Gastroesophageal sphincter (tissue), 4 donors: ENCODE results near the gene TPI1. TPM values are rescaled to one million over a fixed set of nuclear protein-coding genes. Genes with fewer than 3 reads are reported as not detected.
A peak's percentile ranks its signal among the peaks of the same experiment; 100 is the strongest.

Experiments used
- ATAC-seq: fragments of 150-250 bp; one replicate; pipeline ENCODE4 v1.9.1; 2016; ENCODE audit warnings: mild to moderate bottlenecking, moderate library complexity
- H3K27ac ChIP-seq, 4 donors: fragments of 200-600 bp; sonication (generic) in 3 of 4; 1 replicate in 3 of 4; 2 replicates in 1 of 4; pipeline ENCODE4 v1.5.1; 2016 to 2019
- H3K27me3 ChIP-seq: fragments of 200-600 bp; sonication (generic); one replicate; pipeline ENCODE4 v1.5.1; 2019
- H3K36me3 ChIP-seq, 2 donors: fragments of 200-600 bp; sonication (generic); one replicate each; pipeline ENCODE4 v1.5.1; 2019; ENCODE audit warnings: control low read depth in 1 of 2
- H3K4me1 ChIP-seq, 3 donors: fragments of 200-600 bp; sonication (generic); 1 replicate in 2 of 3; 2 replicates in 1 of 3; pipeline ENCODE4 v1.5.1; 2016 to 2019; ENCODE audit warnings: control low read depth in 2 of 3
- H3K4me3 ChIP-seq, 2 donors: fragments of 200-600 bp; sonication (generic); one replicate each; pipeline ENCODE4 v1.5.1; 2019; ENCODE audit warnings: mild to moderate bottlenecking in 1 of 2, moderate library complexity in 1 of 2
- H3K9me3 ChIP-seq, 3 donors: fragments of 200-600 bp; sonication (generic); one replicate each; pipeline ENCODE4 v1.5.1; 2017 to 2019; ENCODE audit warnings: control low read depth in 2 of 3
- EP300 ChIP-seq: sonication (generic); formaldehyde crosslinking; IDR thresholded peaks from one replicate; pipeline ENCODE4 v1.6.1; 2017; ENCODE audit warnings: antibody characterized with exemption, mild to moderate bottlenecking
- POLR2A ChIP-seq, 2 donors: fragments of 450-650 bp; IDR thresholded peaks; one replicate each; pipeline ENCODE4 v1.6.1; 2017; ENCODE audit warnings: antibody characterized with exemption in 2 of 2, mild to moderate bottlenecking in 2 of 2, moderate library complexity in 1 of 2
- POLR2AphosphoS5 ChIP-seq: sonication (generic); formaldehyde crosslinking; IDR thresholded peaks from one replicate; pipeline ENCODE4 v1.6.1; 2017; ENCODE audit warnings: antibody characterized with exemption
- WGBS, 2 donors: methylation state at CpG; one replicate each; pipeline ENCODE4 v1.1.5; 2018; ENCODE audit warnings: low coverage in 1 of 2; 5-methylcytosine and 5-hydroxymethylcytosine counted together
- total RNA-seq, 4 donors: library from RNA; depleted of rRNA; stranded (reverse); fragments of >200 nt; gene quantifications; one replicate each; pipeline ENCODE4 v1.1.0, GENCODE V29; 2016
- TF ChIP-seq, protein P1 (sequence below), 4 experiments: fragments of 200-600 bp in 2 of 4; fragments of 450-650 bp in 2 of 4; sonication (generic) in 1 of 4; IDR thresholded peaks; one replicate each; pipeline ENCODE4 v1.5.1; 2017 to 2019; ENCODE audit warnings: antibody characterized with exemption in 4 of 4, mild to moderate bottlenecking in 2 of 4, moderate library complexity in 2 of 4

Gene TPI1
- total RNA-seq, 4 donors from 2014 or later: 324 to 473 (median 392) TPM

DNA sequence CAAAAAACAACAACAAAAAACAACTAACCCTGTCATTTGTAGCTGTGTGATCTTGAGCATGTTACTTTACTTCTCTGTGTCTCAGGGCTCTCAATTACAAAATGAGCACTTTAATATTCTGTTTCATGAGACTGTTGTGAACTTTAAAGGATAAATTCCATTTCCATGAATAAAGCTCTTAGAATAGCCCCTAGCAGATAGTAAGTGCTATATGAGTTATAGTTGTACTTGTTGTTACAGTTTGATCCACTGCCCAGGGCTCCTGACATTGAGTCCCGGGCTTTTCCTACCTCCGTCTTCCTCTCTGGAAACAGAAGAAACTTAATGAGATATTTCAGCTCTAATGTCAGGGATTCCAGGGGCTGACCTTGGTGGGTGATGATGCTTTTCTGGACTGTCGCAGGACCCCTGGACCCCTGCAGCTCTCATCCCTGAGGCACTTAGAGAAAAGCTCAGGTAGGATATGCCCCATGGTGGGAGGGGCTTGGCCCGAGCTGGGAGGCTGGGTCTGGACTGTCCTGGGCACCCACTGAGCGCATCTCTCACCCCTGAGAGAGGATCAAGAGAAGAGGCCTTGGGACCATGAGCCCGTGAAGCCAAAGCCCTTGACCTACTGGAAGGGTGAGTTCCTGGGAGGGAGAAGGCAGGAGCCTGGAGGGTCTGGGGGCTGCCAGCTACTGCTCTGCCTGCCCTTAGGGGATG, 34.0 kb upstream of the TPI1 start:
- no peaks in the 10 kb centered on the region for H3K27me3 ChIP-seq
- peaks cover 0 to 76% of the 10 kb centered on the region in 2 donors for H3K36me3 ChIP-seq
- H3K4me1 ChIP-seq: peaks cover 0 to 19% (median 9%) of the 10 kb centered on the region in 3 donors
- ATAC-seq: no peak
- H3K4me3 ChIP-seq: no peak overlapping the region
- peak overlapping the region in 1 of 4 donors; percentile 5 for H3K27ac ChIP-seq
- no peaks in the 10 kb centered on the region for H3K9me3 ChIP-seq
- WGBS, 2 donors: 73 to 88% methylated on average over 2 to 3 of the region's 6 CpGs
- TF ChIP-seq POLR2A (IDR thresholded peaks at IDR 0.05): no peak
- TF ChIP-seq, protein P1, sequence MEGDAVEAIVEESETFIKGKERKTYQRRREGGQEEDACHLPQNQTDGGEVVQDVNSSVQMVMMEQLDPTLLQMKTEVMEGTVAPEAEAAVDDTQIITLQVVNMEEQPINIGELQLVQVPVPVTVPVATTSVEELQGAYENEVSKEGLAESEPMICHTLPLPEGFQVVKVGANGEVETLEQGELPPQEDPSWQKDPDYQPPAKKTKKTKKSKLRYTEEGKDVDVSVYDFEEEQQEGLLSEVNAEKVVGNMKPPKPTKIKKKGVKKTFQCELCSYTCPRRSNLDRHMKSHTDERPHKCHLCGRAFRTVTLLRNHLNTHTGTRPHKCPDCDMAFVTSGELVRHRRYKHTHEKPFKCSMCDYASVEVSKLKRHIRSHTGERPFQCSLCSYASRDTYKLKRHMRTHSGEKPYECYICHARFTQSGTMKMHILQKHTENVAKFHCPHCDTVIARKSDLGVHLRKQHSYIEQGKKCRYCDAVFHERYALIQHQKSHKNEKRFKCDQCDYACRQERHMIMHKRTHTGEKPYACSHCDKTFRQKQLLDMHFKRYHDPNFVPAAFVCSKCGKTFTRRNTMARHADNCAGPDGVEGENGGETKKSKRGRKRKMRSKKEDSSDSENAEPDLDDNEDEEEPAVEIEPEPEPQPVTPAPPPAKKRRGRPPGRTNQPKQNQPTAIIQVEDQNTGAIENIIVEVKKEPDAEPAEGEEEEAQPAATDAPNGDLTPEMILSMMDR (IDR thresholded peaks at IDR 0.05): no peak
- TF ChIP-seq POLR2AphosphoS5: no peak
- no peak for TF ChIP-seq EP300

DNA sequence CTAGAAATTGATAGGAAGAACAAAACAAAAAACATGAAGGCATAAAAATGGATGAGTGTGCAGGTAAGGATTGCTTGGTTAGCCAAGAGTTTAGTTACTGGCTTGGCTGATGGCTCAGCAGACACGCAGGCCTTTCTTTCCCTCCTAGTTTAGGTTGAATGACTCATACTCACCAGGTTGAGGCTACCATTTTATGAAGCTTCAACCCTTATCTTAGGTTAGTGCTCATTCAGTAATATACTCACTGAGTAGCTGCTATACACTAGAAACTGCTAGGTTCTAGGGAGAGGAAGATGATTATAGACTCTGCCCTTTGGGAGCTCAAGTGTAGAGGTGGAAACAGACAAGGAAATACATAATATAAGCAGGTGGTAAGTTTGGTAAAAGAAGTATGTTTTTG, 33.1 kb upstream of the TPI1 start:
- Histone ChIP-seq H3K27ac (no peak overlapping the region), H3K4me1 (peaks cover 0 to 14% (median 9%) of the 10 kb centered on the region in 3 donors), H3K27me3 (no peaks in the 10 kb centered on the region), H3K9me3 (no peaks in the 10 kb centered on the region), H3K4me3 (no peak overlapping the region), H3K36me3 (peaks cover 0 to 85% of the 10 kb centered on the region in 2 donors)
- 20 to 86% methylated on average over 1 of the region's 1 CpG for WGBS, 2 donors
- ATAC-seq: no peak
- TF ChIP-seq EP300 (no peak), POLR2AphosphoS5 (no peak), POLR2A (IDR thresholded peaks at IDR 0.05) (no peak)
- TF ChIP-seq, protein P1 (IDR thresholded peaks at IDR 0.05): no peak

DNA sequence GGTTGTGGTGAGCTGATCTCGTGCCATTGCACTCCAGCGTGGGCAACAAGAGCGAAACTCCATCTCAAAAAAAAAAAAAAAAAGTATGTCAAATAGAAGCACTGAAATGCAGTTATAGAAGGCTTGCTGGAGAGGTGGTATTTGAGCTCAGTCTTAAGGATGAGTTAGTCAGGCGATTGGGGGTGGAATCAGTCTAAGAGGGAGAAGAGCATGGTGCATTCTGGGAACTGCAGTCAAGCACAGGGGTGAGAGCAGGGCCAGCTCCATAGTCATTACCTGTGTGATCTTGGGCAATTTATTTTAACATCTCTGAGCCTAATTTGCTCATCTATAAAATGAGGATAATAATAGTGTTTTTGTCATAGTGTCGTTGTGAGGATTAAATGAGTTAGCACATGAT, 32.5 kb upstream of the TPI1 start:
- Histone ChIP-seq H3K27me3 (no peaks in the 10 kb centered on the region), H3K4me3 (no peak overlapping the region), H3K27ac (no peak overlapping the region), H3K9me3 (no peaks in the 10 kb centered on the region), H3K36me3 (peaks cover 0 to 91% of the 10 kb centered on the region in 2 donors), H3K4me1 (peaks cover 0 to 8% (median 3%) of the 10 kb centered on the region in 3 donors)
- TF ChIP-seq POLR2AphosphoS5 (no peak), EP300 (no peak), POLR2A (IDR thresholded peaks at IDR 0.05) (no peak)
- TF ChIP-seq, protein P1 (IDR thresholded peaks at IDR 0.05): no peak
- ATAC-seq: no peak
- WGBS, 2 donors: 70 to 79% methylated on average over 3 to 4 of the region's 5 CpGs

DNA sequence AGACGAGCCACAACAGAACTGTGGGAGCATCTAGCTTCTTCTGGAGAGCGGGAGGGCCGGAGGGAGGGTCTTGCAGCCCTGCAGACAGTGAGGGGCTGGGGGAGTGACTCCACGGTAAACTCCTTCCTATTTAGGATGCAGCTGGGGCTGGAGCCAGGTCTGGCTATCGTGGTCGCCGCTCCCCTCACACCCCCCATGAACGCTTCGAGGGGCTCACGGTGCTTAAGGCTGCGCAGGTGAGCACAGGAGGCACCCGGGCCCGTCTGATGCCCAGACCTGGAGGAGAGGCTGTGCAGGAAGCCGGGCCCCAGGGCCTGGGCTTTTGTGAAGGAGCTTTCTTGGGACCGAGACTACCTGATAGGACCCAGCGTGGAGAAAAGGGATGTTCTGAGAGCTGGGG, 30.5 kb upstream of the TPI1 start:
- 60% methylated on average over 1 of the region's 16 CpGs; no CpG with 5 or more reads in 1 of the 2 donors for WGBS, 2 donors
- H3K36me3 ChIP-seq: peaks cover 0 to 80% of the 10 kb centered on the region in 2 donors
- H3K9me3 ChIP-seq: no peaks in the 10 kb centered on the region
- TF ChIP-seq EP300 (no peak), POLR2AphosphoS5 (no peak)
- H3K4me3 ChIP-seq: no peak overlapping the region
- H3K27me3 ChIP-seq: no peaks in the 10 kb centered on the region
- no peaks in the 10 kb centered on the region for H3K4me1 ChIP-seq
- no peak for ATAC-seq
- H3K27ac ChIP-seq: no peak overlapping the region

DNA sequence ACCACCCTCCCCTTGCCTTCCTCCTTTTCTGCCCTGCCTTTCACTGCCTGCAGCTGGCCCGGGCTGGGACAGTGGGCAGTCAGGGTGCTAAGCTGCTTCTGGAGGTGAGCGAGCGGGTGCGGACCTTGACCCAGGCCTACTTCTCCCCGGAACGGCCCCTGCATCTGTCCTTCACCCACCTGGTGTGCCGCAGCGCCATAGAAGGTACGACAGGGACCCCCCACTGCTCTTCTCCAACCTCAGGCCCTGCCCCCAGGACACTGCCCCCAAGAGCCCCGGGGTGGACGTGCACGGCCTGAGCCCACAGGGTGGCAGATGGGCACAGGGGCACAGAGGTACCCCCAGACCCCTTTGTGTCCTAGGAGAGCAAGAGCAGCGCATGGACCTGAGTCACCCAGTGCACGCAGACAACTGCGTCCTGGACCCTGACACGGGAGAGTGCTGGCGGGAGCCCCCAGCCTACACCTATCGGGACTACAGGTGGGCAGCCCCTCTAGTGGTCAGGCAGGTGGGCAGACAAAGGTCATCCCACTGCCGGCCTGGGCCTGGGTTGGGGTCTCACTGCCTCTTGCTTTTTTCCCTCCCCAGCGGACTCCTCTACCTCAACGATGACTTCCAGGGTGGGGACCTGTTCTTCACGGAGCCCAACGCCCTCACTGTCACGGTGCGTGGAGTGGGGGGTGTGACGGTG, 29.8 kb upstream of the TPI1 start:
- Histone ChIP-seq H3K4me3 (no peak overlapping the region), H3K4me1 (no peaks in the 10 kb centered on the region), H3K27ac (no peak overlapping the region), H3K27me3 (no peaks in the 10 kb centered on the region), H3K9me3 (no peaks in the 10 kb centered on the region), H3K36me3 (peaks cover 0 to 79% of the 10 kb centered on the region in 2 donors)
- 80 to 92% methylated on average over 2 to 4 of the region's 26 CpGs for WGBS, 2 donors
- TF ChIP-seq EP300 (no peak), POLR2AphosphoS5 (no peak), POLR2A (IDR thresholded peaks at IDR 0.05) (no peak)
- TF ChIP-seq, protein P1 (IDR thresholded peaks at IDR 0.05): no peak
- no peak for ATAC-seq
